H1 (cell line): ENCODE results near the gene ITPK1. TPM values are rescaled to one million over a fixed set of nuclear protein-coding genes. Genes with fewer than 3 reads are reported as not detected.

ENCODE experiments used
- CTCF ChIA-PET: fragments of 300-600 bp; sonication (Branson Sonifier 250); formaldehyde crosslinking; loops from one replicate; lab custom pipeline; 2021; ENCODE audit not compliant: partially characterized antibody; lab: Charles Lee
- POLR2A ChIA-PET: fragments of 300-600 bp; sonication (Branson Sonifier 250); formaldehyde crosslinking; loops from one replicate; lab custom pipeline; 2021; ENCODE audit warnings: inconsistent platforms; ENCODE audit not compliant: partially characterized antibody; lab: Charles Lee
- DNase-seq, 2 experiments: peaks; one replicate each; pipeline versions ENCODE4 v3.0.0 to v3.0.0-alpha.2; 2010 to 2022; ENCODE audit warnings: low spot score in 2 of 2, low read depth in 1 of 2, mixed read lengths in 1 of 2
- FAIRE-seq: peaks from 2 replicates; lab custom pipeline; 2011; peaks lifted over from hg19 to GRCh38; lab: Jason Lieb, UNC
- H2AFZ ChIP-seq: 2 replicates; pipeline ENCODE4 v1.8.1; 2012; ENCODE audit warnings: low read length, inconsistent platforms
- H2AK5ac ChIP-seq: 2 replicates; pipeline ENCODE4 v1.6.1; 2013; ENCODE audit warnings: low read depth, low read length
- H2BK120ac ChIP-seq: replicated peaks from 2 replicates; pipeline ENCODE3; 2013; ENCODE audit warnings: low read depth, low read length, inconsistent platforms
- H2BK12ac ChIP-seq: 2 replicates; pipeline ENCODE4 v1.6.1; 2013; ENCODE audit warnings: low read depth, low read length
- H2BK15ac ChIP-seq: 2 replicates; pipeline ENCODE4 v1.6.1; 2013; ENCODE audit warnings: low read length
- H2BK20ac ChIP-seq: 2 replicates; pipeline ENCODE4 v1.6.1; 2013; ENCODE audit warnings: low read length
- H2BK5ac ChIP-seq: 2 replicates; pipeline ENCODE4 v1.6.1; 2013; ENCODE audit warnings: low read depth, low read length
- H3K14ac ChIP-seq: 2 replicates; pipeline ENCODE4 v1.6.1; 2013; ENCODE audit warnings: inconsistent platforms; ENCODE audit not compliant: insufficient read length
- H3K18ac ChIP-seq: 2 replicates; pipeline ENCODE4 v1.6.1; 2013; ENCODE audit warnings: low read length; ENCODE audit errors: extremely low read depth
- H3K23ac ChIP-seq: 2 replicates; pipeline ENCODE4 v1.6.1; 2013; ENCODE audit warnings: inconsistent platforms; ENCODE audit not compliant: insufficient read length
- H3K23me2 ChIP-seq: 2 replicates; pipeline ENCODE4 v1.6.1; 2013; ENCODE audit warnings: low read depth, low read length
- H3K27ac ChIP-seq: 2 replicates; pipeline ENCODE4 v1.6.1; 2011; ENCODE audit warnings: low read depth, low read length, inconsistent platforms
- H3K27me3 ChIP-seq, 4 experiments: replicated peaks in 1 of 4; 1 replicate in 1 of 4; 2 replicates in 3 of 4; pipeline versions ENCODE4 v1.6.1 to v1.8.1; 2011 to 2013; ENCODE audit warnings: low read length in 3 of 4, mild to moderate bottlenecking in 3 of 4, inconsistent platforms in 2 of 4, mixed read lengths in 2 of 4, moderate library complexity in 1 of 4; ENCODE audit not compliant: control insufficient read depth in 3 of 4, insufficient read depth in 3 of 4; ENCODE audit errors: extremely low read depth in 1 of 4
- H3K36me3 ChIP-seq, 4 experiments: 2 replicates each; pipeline versions ENCODE4 v1.6.1 to v1.8.1; 2011 to 2013; ENCODE audit warnings: mild to moderate bottlenecking in 4 of 4, low read length in 3 of 4, moderate library complexity in 2 of 4, control low read depth in 1 of 4, inconsistent platforms in 1 of 4; ENCODE audit not compliant: insufficient read depth in 4 of 4, control insufficient read depth in 2 of 4
- H3K4ac ChIP-seq: replicated peaks from 2 replicates; pipeline ENCODE3; 2013; ENCODE audit warnings: low read length, low read depth, mixed read lengths, inconsistent platforms; ENCODE audit not compliant: insufficient read length
- H3K4me1 ChIP-seq, 4 experiments: replicated peaks in 1 of 4; 1 replicate in 1 of 4; 2 replicates in 3 of 4; pipeline versions ENCODE4 v1.6.1 to v1.8.1; 2011 to 2013; ENCODE audit warnings: low read length in 3 of 4, inconsistent platforms in 2 of 4, mixed read lengths in 1 of 4; ENCODE audit not compliant: insufficient read depth in 4 of 4, control insufficient read depth in 3 of 4
- H3K4me2 ChIP-seq, 2 experiments: 2 replicates each; pipeline versions ENCODE4 v1.6.1 to v1.8.1; 2011 to 2013; ENCODE audit warnings: low read depth in 2 of 2, low read length in 2 of 2, control low read depth in 1 of 2, inconsistent platforms in 1 of 2, mild to moderate bottlenecking in 1 of 2; ENCODE audit not compliant: insufficient read depth in 1 of 2
- H3K4me3 ChIP-seq, 4 experiments: fragments of 200-600, 300-600 bp in 1 of 4; sonication (generic), shearing (Covaris generic), sonication (Bioruptor Twin) in 1 of 4; 2 replicates each; pipeline versions ENCODE4 v1.5.1 to v1.8.1; 2011 to 2016; ENCODE audit warnings: low read length in 4 of 4, low read depth in 3 of 4, control low read depth in 2 of 4, inconsistent platforms in 2 of 4, mild to moderate bottlenecking in 2 of 4, mixed read lengths in 1 of 4, moderate library complexity in 1 of 4; ENCODE audit not compliant: insufficient read depth in 2 of 4; ENCODE audit errors: extremely low read depth in 1 of 4
- H3K56ac ChIP-seq: replicated peaks from 2 replicates; pipeline ENCODE3; 2013; ENCODE audit warnings: low read depth, mild to moderate bottlenecking, mixed read lengths, low read length, inconsistent platforms; ENCODE audit not compliant: insufficient read length
- H3K79me1 ChIP-seq: 2 replicates; pipeline ENCODE4 v1.6.1; 2013; ENCODE audit warnings: low read depth, low read length, control low read depth
- H3K79me2 ChIP-seq, 2 experiments: 2 replicates each; pipeline versions ENCODE4 v1.6.1 to v1.8.1; 2012 to 2013; ENCODE audit warnings: low read length in 2 of 2, mild to moderate bottlenecking in 2 of 2, inconsistent platforms in 1 of 2; ENCODE audit not compliant: insufficient read depth in 2 of 2, control insufficient read depth in 1 of 2
- H3K9ac ChIP-seq, 4 experiments: replicated peaks in 1 of 4; 1 replicate in 1 of 4; 2 replicates in 3 of 4; pipeline versions ENCODE4 v1.6.1 to v1.8.1; 2011 to 2013; ENCODE audit warnings: low read depth in 3 of 4, low read length in 3 of 4, control low read depth in 2 of 4, mild to moderate bottlenecking in 2 of 4, moderate library complexity in 2 of 4, inconsistent platforms in 1 of 4; ENCODE audit errors: extremely low read depth in 1 of 4
- H3K9me3 ChIP-seq, 2 experiments: 2 replicates each; pipeline versions ENCODE4 v1.6.1 to v1.8.1; 2012 to 2013; ENCODE audit warnings: mild to moderate bottlenecking in 2 of 2, moderate library complexity in 2 of 2, control low read depth in 1 of 2, inconsistent platforms in 1 of 2, low read depth in 1 of 2, low read length in 1 of 2, mixed read lengths in 1 of 2; ENCODE audit not compliant: insufficient read depth in 2 of 2
- H4K20me1 ChIP-seq, 2 experiments: replicated peaks in 1 of 2; 2 replicates each; pipeline versions ENCODE3 to v1.8.1; 2011 to 2013; ENCODE audit warnings: inconsistent platforms in 2 of 2, low read length in 2 of 2, mild to moderate bottlenecking in 1 of 2; ENCODE audit not compliant: insufficient read depth in 2 of 2, control insufficient read depth in 1 of 2
- H4K5ac ChIP-seq: 2 replicates; pipeline ENCODE4 v1.6.1; 2013; ENCODE audit warnings: low read length, low read depth, mixed read lengths, inconsistent platforms; ENCODE audit not compliant: insufficient read length
- H4K8ac ChIP-seq: 2 replicates; pipeline ENCODE4 v1.8.0; 2013; ENCODE audit warnings: mild to moderate bottlenecking, moderate library complexity, low read length, inconsistent platforms; ENCODE audit not compliant: insufficient read depth; ENCODE audit errors: extremely low read depth
- H4K91ac ChIP-seq: replicated peaks from 2 replicates; pipeline ENCODE3; 2013; ENCODE audit warnings: low read length, mixed read lengths, inconsistent platforms; ENCODE audit not compliant: insufficient read length
- BACH1 ChIP-seq: IDR thresholded peaks from 2 replicates; pipeline ENCODE4 v1.6.1; 2012; ENCODE audit warnings: low read length, improper control_type of control experiment
- BCL11A ChIP-seq, 2 experiments: IDR thresholded peaks; one replicate each; pipeline ENCODE4 v1.6.1; 2011; ENCODE audit warnings: low read depth in 2 of 2, low read length in 2 of 2, mild to moderate bottlenecking in 2 of 2
- CBX8 ChIP-seq: fragments of 300-800, 300-1000 bp; sonication (generic); IDR thresholded peaks from 2 replicates; pipeline ENCODE4 v1.7.1; 2016; ENCODE audit warnings: low read depth, low read length, borderline replicate concordance
- EGR1 ChIP-seq: IDR thresholded peaks from 2 replicates; pipeline ENCODE4 v1.6.1; 2011; ENCODE audit warnings: low read depth, low read length, borderline replicate concordance
- HDAC2 ChIP-seq, 2 experiments: fragments of 300-600 bp in 1 of 2; sonication (generic) in 1 of 2; IDR thresholded peaks; 2 replicates each; pipeline ENCODE4 v1.6.1; 2011 to 2012; ENCODE audit warnings: low read depth in 2 of 2, low read length in 2 of 2, mild to moderate bottlenecking in 2 of 2, moderate library complexity in 2 of 2, borderline replicate concordance in 1 of 2, inconsistent platforms in 1 of 2
- HDAC6 ChIP-seq: IDR thresholded peaks from one replicate; pipeline ENCODE4 v1.7.1; 2012; ENCODE audit warnings: low read depth, mild to moderate bottlenecking, inconsistent platforms, low read length, moderate library complexity
- RBBP5 ChIP-seq: IDR thresholded peaks from 2 replicates; pipeline ENCODE4 v1.7.1; 2012; ENCODE audit warnings: low read depth, mild to moderate bottlenecking, inconsistent platforms, low read length, moderate library complexity, borderline replicate concordance
- SP1 ChIP-seq: IDR thresholded peaks from 2 replicates; pipeline ENCODE4 v1.6.1; 2011; ENCODE audit warnings: low read depth, low read length
- SP4 ChIP-seq: IDR thresholded peaks from 2 replicates; pipeline ENCODE4 v1.6.1; 2012; ENCODE audit warnings: low read length, inconsistent platforms
- TBP ChIP-seq: IDR thresholded peaks from 2 replicates; pipeline ENCODE4 v1.6.1; 2011; ENCODE audit warnings: low read depth, low read length, improper control_type of control experiment
- TCF12 ChIP-seq: IDR thresholded peaks from 2 replicates; pipeline ENCODE4 v1.6.1; 2011; ENCODE audit warnings: low read depth, mild to moderate bottlenecking, low read length
- YY1 ChIP-seq: IDR thresholded peaks from 2 replicates; pipeline ENCODE4 v1.6.1; 2011; ENCODE audit warnings: low read depth, mild to moderate bottlenecking, low read length
- WGBS, 2 experiments: shearing (Covaris generic) in 1 of 2; methylation state at CpG; one replicate each; pipeline versions ENCODE4 v1.1.6 to v1.1.7; 2013 to 2015; ENCODE audit warnings: low lambda C conversion rate in 2 of 2, mixed read lengths in 2 of 2, inconsistent platforms in 1 of 2, low coverage in 1 of 2, missing lambda C conversion rate in 1 of 2; ENCODE audit not compliant: insufficient replicate concordance in 2 of 2, insufficient coverage in 1 of 2, insufficient read length in 1 of 2; ENCODE audit errors: extremely low coverage in 1 of 2, missing lambda C conversion rate in 1 of 2; 5-methylcytosine and 5-hydroxymethylcytosine counted together
- polyA plus RNA-seq, 7 experiments: library from polyadenylated mRNA; depleted of rRNA in 3 of 7; stranded (reverse) in 5 of 7; unstranded in 2 of 7; fragments of >200 nt in 5 of 7; fragments of 200-250 nt in 2 of 7; gene quantifications; 1 replicate in 5 of 7; 2 replicates in 1 of 7; 4 replicates in 1 of 7; pipeline versions ENCODE4 v1.2.1 to v1.2.3, GENCODE V29; 2011 to 2013; ENCODE audit warnings: missing spikeins in 2 of 7, mixed read lengths in 2 of 7
- total RNA-seq: library from RNA; stranded (reverse); fragmentation: NEBNext Ultra II Directional; extraction: Animal tissue kit (Norgen Biotek cat#: 25700); gene quantifications from 2 replicates; pipeline ENCODE4 v1.2.1, GENCODE V29; 2021

ITPK1 gene
- total and polyA plus RNA-seq, 2 of the 8 experiments (the other 6 are each of a cell fraction or from before 2014, with no cell fraction given) = 108 to 143 TPM

DNA sequence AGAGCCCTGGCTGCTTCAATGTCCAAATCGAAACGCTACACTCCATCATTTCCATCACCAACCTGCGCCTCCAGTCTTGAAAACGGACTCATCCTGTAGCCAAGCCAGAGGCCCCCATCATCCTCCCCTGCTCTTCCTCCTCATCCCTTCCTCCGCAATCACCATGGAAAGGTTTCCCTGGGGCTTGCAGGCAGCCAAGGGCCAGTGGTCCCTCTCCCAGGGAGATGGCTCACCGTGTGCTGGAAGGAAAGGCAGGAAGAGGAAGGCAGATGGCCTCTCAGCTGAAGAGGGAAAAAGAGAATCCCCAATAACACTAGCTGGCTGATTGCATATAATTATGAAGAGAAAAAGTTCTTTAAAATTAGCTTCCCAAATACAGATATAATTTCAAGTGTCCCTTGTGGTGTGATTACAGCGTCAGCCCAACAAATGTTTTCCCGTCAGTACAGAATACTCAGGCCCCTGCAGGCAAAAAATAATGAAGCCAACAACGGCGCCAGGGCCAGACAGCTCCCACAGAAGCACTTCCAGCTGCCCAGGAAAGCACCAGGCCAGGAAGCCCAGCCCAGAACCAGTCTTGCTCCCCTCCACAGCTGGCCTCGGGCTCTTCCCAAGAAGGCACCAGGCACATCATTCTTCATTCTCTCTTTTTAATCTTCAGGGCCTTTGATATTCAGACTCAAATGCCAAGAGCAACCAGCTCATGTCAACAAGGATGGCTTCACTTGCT is 24.7 kb downstream of the ITPK1 start:
- Histone ChIP-seq H2BK5ac (0 out of 2 replicates have a peak overlapping the region, but pooled peaks have one; percentile 44), H3K4ac (no peak overlapping the region), H3K79me1 (peaks cover 48% of the 10 kb centered on the region), H2AFZ (no peak overlapping the region), H3K23me2 (no peaks in the 10 kb centered on the region), H4K91ac (no peak overlapping the region), H4K5ac (no peak overlapping the region), H3K9me3 (peaks cover 0 to 2% of the 10 kb centered on the region in 2 experiments; a peak in 1 of 4 replicates), H3K56ac (no peak overlapping the region), H3K4me3 (no peak overlapping the region), H3K36me3 (no peaks in the 10 kb centered on the region), H2BK15ac (no peak overlapping the region), H3K27ac (no peak overlapping the region), H2AK5ac (no peak overlapping the region), H2BK20ac (no peak overlapping the region), H3K27me3 (no peaks in the 10 kb centered on the region), H3K4me2 (no peak overlapping the region), H3K18ac (no peak overlapping the region), H3K14ac (no peak overlapping the region), H2BK120ac (no peak overlapping the region), H3K23ac (no peak overlapping the region), H3K9ac (peak overlapping the region in 1 of 4 experiments; percentile 2; a peak in 1 of 7 replicates), H4K20me1 (peaks cover 40 to 52% of the 10 kb centered on the region in 2 experiments), H4K8ac (peak overlapping the region; percentile 54; the same call in 1 of the 2 replicates), H2BK12ac (no peak overlapping the region), H3K79me2 (peaks cover 0 to 99% of the 10 kb centered on the region in 2 experiments; a peak in 2 of 4 replicates), H3K4me1 (peaks cover 0 to 26% (median 10%) of the 10 kb centered on the region in 4 experiments; a peak in 6 of 7 replicates)
- WGBS, 2 experiments = 93% methylated on average over 11 of the region's 11 CpGs; no CpG with 5 or more reads in 1 of the 2 experiments
- FAIRE-seq = no peak
- CTCF ChIA-PET = interaction anchor here (0.9 to 10.6 kb wide), 4 partner anchors 9 to 33 kb away, joined by 3 to 78 read pairs (median 4); no protein-coding TSS in a partner anchor
- POLR2A ChIA-PET = no interaction called here
- DNase-seq = no peak
- TF ChIP-seq TBP = no peak
- no peak for TF ChIP-seq HDAC6
- no peak for TF ChIP-seq CBX8
- TF ChIP-seq TCF12 = no peak
- no peak for TF ChIP-seq BCL11A (IDR thresholded peaks at IDR 0.05; ENCODE audit: low read depth in 2 of 2, low read length in 2 of 2)
- no peak for TF ChIP-seq SP1
- no peak for TF ChIP-seq HDAC2 (IDR thresholded peaks at IDR 0.05; ENCODE audit: borderline replicate concordance in 1 of 2, low read depth in 2 of 2, low read length in 2 of 2)
- no peak for TF ChIP-seq YY1
- TF ChIP-seq EGR1 = no peak
- TF ChIP-seq BACH1 = no peak
- no peak for TF ChIP-seq SP4
- no peak for TF ChIP-seq RBBP5
